Measurements from ENCODE around the gene ANKRD65.
"Not testable (repeated sequence)": the region's sequence is repeated elsewhere in the genome, so short reads cannot be mapped to it uniquely, and the experiment has no call there.

Gene ANKRD65

DNA sequence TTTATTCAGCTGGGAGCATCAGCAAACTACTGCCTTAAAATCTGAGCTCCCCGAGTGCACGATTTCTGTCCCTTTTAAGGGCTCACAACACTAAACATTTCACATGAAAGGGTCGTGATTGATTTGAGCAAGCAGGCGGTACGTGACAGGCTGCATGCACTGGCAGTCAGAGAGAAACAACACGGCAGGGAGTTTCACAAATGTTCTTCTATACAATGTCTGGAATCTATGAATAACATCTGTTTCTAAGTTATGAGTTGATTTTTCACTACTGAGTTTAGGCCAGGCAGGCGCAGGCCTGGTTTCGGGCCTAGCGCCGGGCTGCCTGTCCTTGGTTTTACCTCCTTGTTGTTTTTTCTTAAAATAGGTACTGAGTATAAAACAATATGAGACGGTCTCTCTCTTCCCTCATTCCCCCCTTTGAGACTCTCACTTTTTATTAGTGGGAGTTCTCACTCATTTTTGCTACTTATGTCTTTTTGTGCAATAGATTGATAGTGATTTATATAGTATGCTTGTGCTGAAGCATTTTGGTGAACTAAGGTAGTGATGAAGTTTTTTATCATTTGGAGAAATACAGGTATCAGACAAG is 8.7 kb downstream of the ANKRD65 start:
- DNase-seq, result not testable (repeated sequence)

DNA sequence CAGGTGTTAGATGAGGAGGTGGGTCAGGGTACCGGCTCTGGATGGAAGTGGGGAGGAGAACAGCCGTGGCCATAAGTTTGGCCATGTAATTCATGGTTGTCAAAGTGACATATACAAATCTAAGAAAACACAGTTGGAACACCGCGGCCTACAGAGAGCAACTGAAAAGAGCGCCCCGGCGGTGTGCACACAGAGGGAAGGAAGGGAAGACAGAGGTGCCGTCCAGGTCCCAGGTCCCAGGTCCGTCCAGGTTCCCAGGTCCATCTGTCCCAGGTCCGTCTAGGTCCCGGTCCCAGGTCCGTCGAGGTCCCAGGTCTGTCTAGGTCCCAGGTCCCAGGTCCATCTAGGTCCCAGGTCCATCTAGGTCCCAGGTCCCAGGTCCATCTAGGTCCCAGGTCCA is 9.4 kb downstream of the ANKRD65 start:
- no peak for DNase-seq

DNA sequence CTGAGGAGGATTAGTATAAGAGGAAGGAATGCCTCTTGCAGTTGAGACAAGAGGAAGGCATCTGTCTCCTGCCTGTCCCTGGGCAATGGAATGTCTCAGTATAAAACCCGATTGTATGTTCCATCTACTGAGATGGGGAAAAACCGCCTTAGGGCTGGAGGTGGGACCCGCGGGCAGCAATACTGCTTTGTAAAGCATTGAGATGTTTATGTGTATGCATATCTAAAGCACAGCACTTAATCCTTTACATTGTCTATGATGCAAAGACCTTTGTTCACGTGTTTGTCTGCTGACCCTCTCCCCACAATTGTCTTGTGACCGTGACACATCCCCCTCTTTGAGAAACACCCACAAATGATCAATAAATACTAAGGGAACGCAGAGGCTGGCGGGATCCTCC is 10.8 kb downstream of the ANKRD65 start:
- DNase-seq, result not testable (repeated sequence)

- DNase-seq, result peak in 2 of 4 experiments; percentile 27 to 36
These were observed 13.3 kb downstream of the ANKRD65 start for GRCh38 chr1:1407636-1408318.

DNA sequence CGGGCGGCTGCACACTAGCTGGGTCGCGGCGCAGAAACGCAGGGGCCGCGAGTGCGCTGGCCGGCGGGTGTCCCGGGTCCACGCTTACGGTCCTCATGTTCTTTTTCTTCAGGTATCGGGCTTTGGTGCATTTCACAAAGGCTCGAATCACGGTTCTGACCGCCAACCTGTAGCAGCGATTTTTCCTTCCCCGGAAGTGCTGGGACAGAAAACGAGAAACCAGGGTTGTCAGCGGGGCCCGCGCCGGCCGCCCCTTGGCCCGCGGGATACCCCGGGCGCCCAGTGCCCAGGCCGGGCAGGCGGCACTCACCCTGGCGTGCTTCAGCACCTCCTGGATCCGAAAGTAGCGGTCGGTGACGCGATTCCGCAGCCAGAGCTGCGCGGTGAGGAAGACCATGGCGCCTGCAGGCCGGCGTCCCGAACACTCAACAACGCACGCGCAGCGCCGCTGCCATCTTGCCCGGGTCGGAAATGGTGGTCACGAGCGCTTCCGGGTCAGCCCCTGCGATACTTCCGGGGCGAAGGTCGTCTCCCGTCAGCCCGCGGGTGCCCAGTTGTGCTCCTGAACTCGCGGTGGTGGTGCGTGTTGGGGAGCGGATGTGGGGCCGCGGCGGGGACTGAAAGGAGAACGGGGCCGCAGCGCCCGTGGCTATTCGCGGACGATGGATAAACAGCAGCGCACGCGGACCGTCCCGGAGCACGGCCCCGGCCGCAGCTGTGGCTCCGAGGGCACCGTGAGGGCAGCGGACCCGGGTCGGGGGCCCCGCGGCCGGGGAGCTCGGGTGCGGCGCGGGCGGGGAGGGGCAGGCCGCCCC is 14.0 kb downstream of the ANKRD65 start, which contains the start of gene MRPL20:
Gene MRPL20 (minus strand): TSS at position 473 of the 815 bp plus-strand sequence. CDS start 76 bp downstream, at position 397.
- peak; percentile 92 to 95 (median 92) for DNase-seq

DNA sequence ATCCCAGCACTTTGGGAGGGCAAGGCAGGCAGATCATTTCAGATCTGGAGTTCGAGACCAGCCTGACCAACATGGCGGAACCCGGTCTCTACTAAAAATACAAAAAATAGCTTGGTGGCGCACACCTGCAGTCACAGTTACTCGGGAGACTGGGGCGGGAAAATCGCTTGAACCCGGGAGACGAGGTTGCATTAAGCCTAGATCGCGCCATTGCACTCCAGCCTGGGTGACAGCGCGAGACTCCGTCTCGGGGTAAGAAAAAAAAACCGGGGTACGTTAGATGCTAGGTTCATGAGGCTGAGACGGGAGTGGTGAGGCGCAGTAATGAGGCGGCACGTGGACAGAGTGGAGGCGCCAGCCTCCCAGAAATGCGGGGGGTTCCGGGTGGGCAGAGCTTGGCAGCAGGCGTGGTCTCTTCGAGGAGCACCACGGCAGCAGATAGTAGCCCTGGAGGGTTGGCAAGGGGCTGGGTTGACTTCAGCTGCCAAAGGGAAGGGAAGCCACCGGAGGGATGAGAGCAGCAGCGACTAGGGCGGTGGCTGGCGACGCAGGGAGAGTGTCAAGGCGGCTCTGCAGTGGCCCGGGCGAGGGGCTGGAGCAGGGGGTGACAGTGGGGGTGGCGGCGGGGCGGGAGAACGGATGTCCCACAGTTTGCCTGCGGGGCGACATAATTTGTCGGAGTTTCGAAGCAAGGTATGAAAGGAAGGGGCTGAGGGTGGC is 14.8 kb downstream of the ANKRD65 start:
- no peak for DNase-seq

DNA sequence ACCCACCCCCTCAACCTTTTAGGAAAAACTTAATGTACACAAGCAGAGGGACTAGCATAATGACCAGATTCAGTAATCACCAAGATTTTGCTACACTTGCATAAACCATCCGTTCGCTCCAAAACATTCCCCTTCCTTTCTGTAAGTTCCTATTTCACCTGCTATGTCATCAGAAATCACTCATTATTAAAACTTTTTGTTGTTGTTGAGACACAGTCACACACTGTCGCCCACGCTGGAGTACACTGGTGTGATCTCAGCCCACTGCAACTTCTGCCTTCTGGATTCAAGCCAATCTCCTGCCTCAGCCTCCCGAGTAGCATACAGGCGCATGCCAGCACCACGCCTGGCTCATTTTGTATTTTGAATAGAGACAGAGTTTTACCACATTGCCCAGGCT is 17.4 kb downstream of the ANKRD65 start:
- DNase-seq, result no peak

GRCh38 chr1:1402901-1403392 is 18.1 kb downstream of the ANKRD65 start:
- DNase-seq, result not testable (repeated sequence)

GRCh38 chr1:1402072-1402900 is 18.8 kb downstream of the ANKRD65 start:
- no peak for DNase-seq

DNA sequence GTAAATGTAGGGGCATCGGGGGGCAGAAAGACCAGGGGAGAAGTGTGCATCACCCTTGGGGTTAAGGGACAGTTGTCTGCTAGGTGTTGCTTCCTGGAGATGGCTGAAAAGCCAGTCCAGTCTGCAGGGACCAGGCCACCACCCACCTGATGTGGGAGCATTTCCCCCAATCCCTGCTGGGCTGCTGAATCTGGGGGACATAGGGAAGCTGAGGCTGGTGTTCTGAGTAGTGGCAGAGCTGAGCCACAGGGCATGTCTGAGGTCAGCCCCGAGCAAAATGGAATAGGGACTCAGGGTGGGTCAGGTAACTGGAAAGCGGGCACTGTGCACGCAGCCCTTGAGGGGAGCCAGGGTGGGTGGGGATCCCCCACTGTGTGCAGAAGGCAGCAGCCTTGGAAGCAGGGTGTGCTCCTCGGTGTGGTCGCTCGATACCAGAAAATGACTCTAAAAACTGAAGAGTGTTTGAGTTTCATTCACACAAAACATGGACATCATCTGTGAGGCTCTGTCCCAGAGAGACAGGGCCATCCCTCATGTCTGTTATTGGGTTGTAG is 19.5 kb downstream of the ANKRD65 start:
- DNase-seq, result no peak

- no peak for DNase-seq
These were observed 20.3 kb downstream of the ANKRD65 start for GRCh38 chr1:1400576-1401456.

DNA sequence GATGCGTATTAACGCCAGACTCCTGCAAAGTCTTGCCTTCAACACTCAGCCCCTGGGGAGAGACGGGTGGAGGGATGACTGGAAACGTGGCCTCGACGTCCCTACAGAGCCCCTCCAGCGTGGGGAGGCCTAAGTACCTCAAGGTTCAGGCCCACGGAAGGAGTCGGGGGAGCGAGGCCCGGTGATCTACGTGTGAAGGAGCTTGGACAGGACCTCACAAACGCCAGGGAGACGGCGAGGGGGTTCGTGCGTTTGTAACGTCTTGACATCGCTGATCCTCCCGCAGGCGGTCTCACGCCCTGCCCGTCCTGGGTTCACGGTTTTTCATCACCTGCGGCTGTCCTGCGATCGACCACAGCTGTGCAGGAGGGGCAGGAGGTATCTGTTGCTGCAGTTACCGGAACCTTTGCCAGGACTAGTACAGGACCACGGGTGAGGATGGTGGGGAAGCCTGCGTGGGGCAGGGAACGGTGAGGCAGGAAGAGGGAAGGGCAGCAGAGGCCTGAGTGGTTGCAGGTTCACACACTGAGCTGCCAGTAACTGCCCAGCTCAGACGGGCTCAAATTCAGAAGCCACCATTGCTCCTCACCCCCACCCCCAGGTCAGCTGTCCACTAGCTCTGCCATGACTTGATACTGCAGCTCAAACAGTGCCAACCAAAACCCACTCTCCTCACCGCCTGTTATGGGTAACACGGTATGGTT is 21.1 kb downstream of the ANKRD65 start:
- DNase-seq, result no peak

DNA sequence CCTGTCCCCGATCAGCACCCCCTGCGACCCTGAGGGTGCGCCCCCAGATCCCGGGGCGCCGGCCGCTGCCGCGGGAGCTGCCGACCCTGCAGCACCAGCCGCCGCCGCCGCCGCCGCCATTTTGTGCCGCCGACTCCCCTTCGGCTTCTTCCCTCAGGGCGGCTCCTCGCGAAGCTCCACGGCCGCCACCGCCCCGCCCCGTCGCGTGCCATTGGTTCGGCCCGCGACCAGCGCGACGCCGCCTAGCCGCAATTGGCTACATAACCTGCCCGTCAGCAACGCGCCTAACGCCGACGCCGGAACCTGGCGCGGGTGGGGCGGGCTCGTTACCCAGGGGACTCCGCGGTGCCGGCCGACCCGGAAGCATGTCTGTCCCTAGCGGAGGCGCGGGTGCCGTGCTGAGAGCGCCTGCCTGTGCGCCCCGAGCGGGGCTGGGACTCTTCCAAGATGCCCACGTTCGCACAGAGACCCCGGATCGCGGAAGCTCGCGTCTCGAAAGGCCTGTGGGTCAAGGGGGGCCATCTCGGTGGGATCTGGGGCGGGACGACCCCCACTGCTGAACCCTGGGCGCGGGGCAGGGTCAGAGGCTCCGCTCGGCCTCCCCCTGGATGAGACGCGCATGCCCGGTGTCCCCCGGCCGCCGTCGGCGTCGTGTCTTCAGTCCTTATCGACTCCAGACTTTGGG is 21.7 kb downstream of the ANKRD65 start, which contains the start of gene CCNL2:
Gene CCNL2 (minus strand): TSS at position 149 of the 685 bp plus-strand sequence. CDS start 29 bp downstream, at position 120.
- peak; percentile 97 to 99 (median 98) for DNase-seq

DNA sequence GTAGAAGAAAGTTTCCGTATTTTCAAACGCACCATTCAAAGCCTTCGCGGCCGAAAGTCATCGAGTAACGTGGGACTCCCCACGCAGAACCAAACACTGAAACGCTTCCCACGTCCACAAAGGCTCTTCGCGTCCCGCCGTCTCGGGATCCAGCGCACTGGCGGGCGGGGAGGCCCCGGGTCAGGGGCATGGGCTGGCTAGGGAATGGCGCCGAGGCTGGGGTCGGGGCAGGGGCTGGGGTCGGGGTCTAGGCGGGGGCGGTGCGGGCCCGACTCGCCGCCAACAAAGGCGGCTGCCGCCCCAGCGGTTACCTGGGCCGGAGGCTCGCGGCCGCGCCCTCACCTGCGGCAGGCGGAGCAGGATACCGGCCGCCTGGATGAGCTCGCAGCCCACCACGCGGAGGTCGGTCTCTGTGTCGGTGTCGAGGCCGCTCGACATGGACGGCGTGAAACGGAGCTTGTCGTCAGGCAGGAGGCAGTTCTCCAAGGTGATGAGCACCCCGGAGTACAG is 22.3 kb downstream of the ANKRD65 start:
- no peak for DNase-seq

DNA sequence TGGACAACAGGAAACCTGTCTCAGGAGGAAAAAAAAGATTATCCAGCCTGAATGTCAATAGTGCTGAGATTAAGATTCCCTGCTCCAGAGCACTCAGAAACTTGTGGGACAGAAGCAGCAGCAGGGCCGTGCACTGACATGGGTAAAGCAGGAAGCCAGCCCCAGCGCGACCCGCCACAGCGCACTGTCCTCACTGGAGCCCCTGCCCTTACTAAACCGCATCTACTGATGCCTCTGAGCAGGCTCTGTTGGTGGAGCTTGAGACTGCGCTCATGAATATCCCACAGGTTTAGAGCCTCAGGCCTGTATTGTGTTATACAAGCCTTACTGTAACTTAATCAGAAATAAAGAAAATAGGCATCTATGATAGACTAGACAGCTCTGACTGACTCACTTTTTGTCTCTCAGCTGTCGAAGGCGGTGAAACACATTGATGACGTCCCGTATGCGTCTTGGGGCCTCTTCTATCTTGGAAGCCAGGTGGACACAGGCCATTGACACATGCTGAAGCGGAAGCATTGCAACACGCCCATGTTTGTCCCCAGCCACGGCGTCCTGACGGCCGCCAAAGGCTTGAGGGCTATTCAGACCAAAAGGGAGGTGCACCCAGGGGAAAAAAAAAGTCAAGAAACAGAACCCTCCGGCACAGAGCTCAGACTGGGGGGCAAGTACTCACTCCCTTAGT is 23.1 kb downstream of the ANKRD65 start:
- DNase-seq, result no peak

DNA sequence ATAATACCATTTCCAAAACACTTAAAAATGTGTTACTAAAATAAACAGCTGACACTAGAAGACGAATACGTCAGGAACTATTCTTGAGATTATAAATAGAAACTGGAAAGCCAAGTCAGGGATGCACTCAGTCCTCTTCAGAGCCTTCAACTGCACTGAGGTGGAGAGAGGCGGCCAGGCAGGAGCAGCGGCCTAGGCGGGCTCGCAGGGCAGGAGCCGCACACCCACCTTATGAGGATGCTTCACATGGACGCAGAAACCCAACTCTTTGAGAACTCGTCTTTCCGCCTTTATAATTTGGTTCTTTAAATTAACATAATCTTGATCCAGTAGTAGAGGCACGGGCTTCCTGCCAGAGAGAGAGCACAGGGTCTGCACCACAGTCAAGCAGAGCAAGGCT is 25.9 kb downstream of the ANKRD65 start:
- no peak for DNase-seq

- no peak for DNase-seq
These were observed 27.0 kb downstream of the ANKRD65 start for GRCh38 chr1:1394116-1394515.

DNA sequence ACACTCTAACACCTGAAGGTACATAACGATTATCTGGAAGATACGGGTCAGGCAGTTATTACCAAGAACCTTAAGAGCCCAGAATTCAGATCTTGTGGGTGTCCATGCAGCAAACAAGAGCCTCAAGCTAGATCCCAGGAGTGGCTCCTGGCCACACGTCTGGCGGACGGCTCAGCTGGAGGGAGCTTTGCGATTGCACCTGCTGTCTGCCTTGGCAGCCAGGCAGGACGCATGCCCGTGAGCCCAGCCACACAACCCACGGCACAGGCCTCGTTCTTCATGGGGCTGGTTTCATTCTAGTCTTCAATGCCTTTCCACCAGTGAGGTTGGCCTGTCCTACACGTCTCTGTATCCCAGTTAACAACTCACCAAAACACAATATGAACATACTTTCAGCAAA is 27.6 kb downstream of the ANKRD65 start:
- DNase-seq, result no peak

Data from activated naive CD4-positive, alpha-beta T cell (primary cell).